ENCODE measurements around the gene HDAC9.

- TF ChIP-seq CTCF (IDR thresholded peaks at IDR 0.05) (no peak), EP300 (IDR thresholded peaks at IDR 0.05) (no peak), POLR2A (IDR thresholded peaks at IDR 0.05) (no peak), POLR2AphosphoS5 (IDR thresholded peaks at IDR 0.05) (no peak)
Measured at GRCh38 chr7:18772567-18772965, 277.0 kb downstream of the HDAC9 start.
